ENCODE measurements around the gene ZNHIT6. TPM values are rescaled to one million over a fixed set of nuclear protein-coding genes. Genes with fewer than 3 reads are reported as not detected.

ZNHIT6 gene
- total RNA-seq, 3 donors from 2014 or later (not counting 1 experiment from before 2014, with no cell fraction given) = 14.4 to 17.3 (median 14.8) TPM

- no peak overlapping the region for H3K27ac Mint-ChIP-seq
- H3K27me3 Mint-ChIP-seq (ENCODE audit: low read depth in 2 of 2) = peaks cover 6 to 7% of the 10 kb centered on the region in 2 donors
- H3K36me3 Mint-ChIP-seq = peaks cover 24% of the 10 kb centered on the region
- Histone ChIP-seq H3K27me3 (ENCODE audit: control insufficient read depth, insufficient read depth, low read length) (no peaks in the 10 kb centered on the region), H3K36me3 (ENCODE audit: control insufficient read depth, insufficient read depth, low read length) (no peaks in the 10 kb centered on the region), H3K4me1 (ENCODE audit: control insufficient read depth, insufficient read depth, low read length) (no peaks in the 10 kb centered on the region), H3K27ac (ENCODE audit: low read length) (no peak overlapping the region), H3K9me3 (ENCODE audit: control insufficient read depth, insufficient read depth, low read length) (peaks cover 7% of the 10 kb centered on the region), H3K4me3 (ENCODE audit: low read length) (no peak overlapping the region)
- WGBS (ENCODE audit: insufficient coverage) = 80% methylated on average over 3 of the region's 3 CpGs
- no peak for TF ChIP-seq CTCF (IDR thresholded peaks at IDR 0.05)
- no peak for DNase-seq
- peaks cover 14% of the 10 kb centered on the region in 2 donors for H3K9me3 Mint-ChIP-seq
- no peak overlapping the region for H3K4me3 Mint-ChIP-seq
- no peak for ATAC-seq
- intact Hi-C loops (cut with micrococcal nuclease) = no loop called here
- no peaks in the 10 kb centered on the region for H3K4me1 Mint-ChIP-seq
Measured at GRCh38 chr1:85617633-85618100, 90.6 kb downstream of the ZNHIT6 start.

GRCh38 chr1:85616736-85617135, 91.5 kb downstream of the ZNHIT6 start:
- H3K36me3 ChIP-seq (ENCODE audit: control insufficient read depth, insufficient read depth, low read length) = no peaks in the 10 kb centered on the region
- H3K27ac ChIP-seq (ENCODE audit: low read length) = no peak overlapping the region
- Mint-ChIP-seq H3K36me3 (peaks cover 15% of the 10 kb centered on the region), H3K9me3 (peaks cover 8% of the 10 kb centered on the region in 2 donors), H3K4me1 (no peaks in the 10 kb centered on the region), H3K4me3 (no peak overlapping the region), H3K27ac (no peak overlapping the region), H3K27me3 (ENCODE audit: low read depth in 2 of 2) (peaks cover 6 to 7% of the 10 kb centered on the region in 2 donors)
- ATAC-seq (no peak), DNase-seq (no peak)
- WGBS (ENCODE audit: insufficient coverage) = 100% methylated on average over 1 of the region's 3 CpGs
- TF ChIP-seq CTCF (IDR thresholded peaks at IDR 0.05) = no peak
- H3K9me3 ChIP-seq (ENCODE audit: control insufficient read depth, insufficient read depth, low read length) = peaks cover 3% of the 10 kb centered on the region
- no peak overlapping the region for H3K4me3 ChIP-seq (ENCODE audit: low read length)
- no peaks in the 10 kb centered on the region for H3K27me3 ChIP-seq (ENCODE audit: control insufficient read depth, insufficient read depth, low read length)
- intact Hi-C loops (cut with micrococcal nuclease) = no loop called here
- no peaks in the 10 kb centered on the region for H3K4me1 ChIP-seq (ENCODE audit: control insufficient read depth, insufficient read depth, low read length)

- no peaks in the 10 kb centered on the region for H3K27me3 ChIP-seq (ENCODE audit: control insufficient read depth, insufficient read depth, low read length)
- H3K36me3 Mint-ChIP-seq = peaks cover 11% of the 10 kb centered on the region
- ATAC-seq (no peak), DNase-seq (no peak)
- H3K4me1 ChIP-seq (ENCODE audit: control insufficient read depth, insufficient read depth, low read length) = no peaks in the 10 kb centered on the region
- no peak overlapping the region for H3K27ac ChIP-seq (ENCODE audit: low read length)
- WGBS (ENCODE audit: insufficient coverage) = 80% methylated on average over 9 of the region's 11 CpGs
- no peak overlapping the region for H3K4me3 ChIP-seq (ENCODE audit: low read length)
- H3K4me3 Mint-ChIP-seq = no peak overlapping the region
- intact Hi-C loops (cut with micrococcal nuclease) = no loop called here
- H3K4me1 Mint-ChIP-seq = no peaks in the 10 kb centered on the region
- no peaks in the 10 kb centered on the region for H3K36me3 ChIP-seq (ENCODE audit: control insufficient read depth, insufficient read depth, low read length)
- H3K27ac Mint-ChIP-seq = no peak overlapping the region
- no peak for TF ChIP-seq CTCF (IDR thresholded peaks at IDR 0.05)
- H3K9me3 ChIP-seq (ENCODE audit: control insufficient read depth, insufficient read depth, low read length) = peaks cover 3% of the 10 kb centered on the region
- peaks cover 6 to 7% of the 10 kb centered on the region in 2 donors for H3K27me3 Mint-ChIP-seq (ENCODE audit: low read depth in 2 of 2)
- peaks cover 6% of the 10 kb centered on the region in 2 donors for H3K9me3 Mint-ChIP-seq
Measured at GRCh38 chr1:85616364-85616705, 91.9 kb downstream of the ZNHIT6 start.

Measured in natural killer cell (primary cell).